DND-41 (cell line): Measurements from ENCODE around the gene RASGRF1.

Source experiments
- EZH2 ChIP-seq: IDR thresholded peaks from 3 replicates; pipeline ENCODE4 v1.6.1; 2012; ENCODE audit warnings: borderline replicate concordance, low read depth, mild to moderate bottlenecking, moderate library complexity, low read length, inconsistent platforms; ENCODE audit not compliant: severe bottlenecking
- TF ChIP-seq, protein P1 (sequence below): IDR thresholded peaks from 2 replicates; pipeline ENCODE4 v1.5.1; 2012; ENCODE audit warnings: borderline replicate concordance, low read length, moderate library complexity, mild to moderate bottlenecking; ENCODE audit not compliant: poor library complexity, severe bottlenecking; ENCODE audit errors: extremely low read depth

DNA sequence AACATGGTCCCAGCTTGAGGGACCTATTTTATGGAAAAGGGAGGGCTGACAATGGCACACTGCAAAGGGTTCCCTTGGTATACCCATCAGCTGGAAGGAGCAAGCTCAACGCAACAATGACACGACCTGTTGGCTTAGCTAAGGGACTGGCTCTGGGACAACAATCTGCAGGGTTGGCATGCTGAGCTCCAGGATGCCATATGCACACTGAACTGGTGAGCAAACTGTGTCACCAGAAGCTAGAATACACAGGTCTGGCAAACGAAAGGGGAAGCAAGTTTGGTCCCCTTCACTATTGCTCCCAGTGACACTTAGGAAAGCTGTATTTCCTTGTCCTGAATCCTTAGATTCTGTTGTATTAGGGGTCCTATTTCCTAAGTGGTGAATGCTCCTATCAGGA is 38.0 kb upstream of the RASGRF1 start:
- TF ChIP-seq, protein P1, sequence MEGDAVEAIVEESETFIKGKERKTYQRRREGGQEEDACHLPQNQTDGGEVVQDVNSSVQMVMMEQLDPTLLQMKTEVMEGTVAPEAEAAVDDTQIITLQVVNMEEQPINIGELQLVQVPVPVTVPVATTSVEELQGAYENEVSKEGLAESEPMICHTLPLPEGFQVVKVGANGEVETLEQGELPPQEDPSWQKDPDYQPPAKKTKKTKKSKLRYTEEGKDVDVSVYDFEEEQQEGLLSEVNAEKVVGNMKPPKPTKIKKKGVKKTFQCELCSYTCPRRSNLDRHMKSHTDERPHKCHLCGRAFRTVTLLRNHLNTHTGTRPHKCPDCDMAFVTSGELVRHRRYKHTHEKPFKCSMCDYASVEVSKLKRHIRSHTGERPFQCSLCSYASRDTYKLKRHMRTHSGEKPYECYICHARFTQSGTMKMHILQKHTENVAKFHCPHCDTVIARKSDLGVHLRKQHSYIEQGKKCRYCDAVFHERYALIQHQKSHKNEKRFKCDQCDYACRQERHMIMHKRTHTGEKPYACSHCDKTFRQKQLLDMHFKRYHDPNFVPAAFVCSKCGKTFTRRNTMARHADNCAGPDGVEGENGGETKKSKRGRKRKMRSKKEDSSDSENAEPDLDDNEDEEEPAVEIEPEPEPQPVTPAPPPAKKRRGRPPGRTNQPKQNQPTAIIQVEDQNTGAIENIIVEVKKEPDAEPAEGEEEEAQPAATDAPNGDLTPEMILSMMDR = no peak
- TF ChIP-seq EZH2 = no peak
